T-helper 1 cell treated with Interleukin-12 subunit alpha and Interleukin-12 subunit beta and Interleukin-4 antibody, amounts not matched to agents 30 μg/mL and 1 μg/mL, for 36 hours (primary cell): ENCODE measurements around the gene FAM168A.

Experiments used
- H3K27ac Mint-ChIP-seq: one replicate; pipeline ENCODE4 v1.8.0; 2021; ENCODE audit warnings: mild to moderate bottlenecking, mixed read lengths
- H3K27me3 Mint-ChIP-seq: one replicate; pipeline ENCODE4 v1.8.0; 2021; ENCODE audit warnings: low read depth, mixed read lengths
- H3K36me3 Mint-ChIP-seq: one replicate; pipeline ENCODE4 v1.8.0; 2021; ENCODE audit warnings: low read depth, mixed read lengths
- H3K4me1 Mint-ChIP-seq: one replicate; pipeline ENCODE4 v1.8.0; 2021; ENCODE audit warnings: low read depth, mixed read lengths
- H3K4me3 Mint-ChIP-seq: one replicate; pipeline ENCODE4 v1.8.0; 2021; ENCODE audit warnings: mild to moderate bottlenecking, moderate library complexity, mixed read lengths
- H3K9me3 Mint-ChIP-seq: one replicate; pipeline ENCODE4 v1.8.0; 2021; ENCODE audit warnings: mixed read lengths

The FAM168A gene

GRCh38 chr11:73467505-73467904 lies 130.4 kb downstream of the FAM168A start:
- no peak overlapping the region for H3K27ac Mint-ChIP-seq
- peaks cover 9% of the 10 kb centered on the region for H3K36me3 Mint-ChIP-seq
- no peak overlapping the region for H3K4me3 Mint-ChIP-seq
- no peaks in the 10 kb centered on the region for H3K9me3 Mint-ChIP-seq
- H3K4me1 Mint-ChIP-seq = peaks cover 2% of the 10 kb centered on the region
- H3K27me3 Mint-ChIP-seq = no peaks in the 10 kb centered on the region

GRCh38 chr11:73466643-73467042 lies 131.3 kb downstream of the FAM168A start:
- Mint-ChIP-seq H3K9me3 (no peaks in the 10 kb centered on the region), H3K4me1 (peaks cover 5% of the 10 kb centered on the region), H3K36me3 (peaks cover 9% of the 10 kb centered on the region), H3K27me3 (no peaks in the 10 kb centered on the region), H3K4me3 (no peak overlapping the region), H3K27ac (no peak overlapping the region)

DNA sequence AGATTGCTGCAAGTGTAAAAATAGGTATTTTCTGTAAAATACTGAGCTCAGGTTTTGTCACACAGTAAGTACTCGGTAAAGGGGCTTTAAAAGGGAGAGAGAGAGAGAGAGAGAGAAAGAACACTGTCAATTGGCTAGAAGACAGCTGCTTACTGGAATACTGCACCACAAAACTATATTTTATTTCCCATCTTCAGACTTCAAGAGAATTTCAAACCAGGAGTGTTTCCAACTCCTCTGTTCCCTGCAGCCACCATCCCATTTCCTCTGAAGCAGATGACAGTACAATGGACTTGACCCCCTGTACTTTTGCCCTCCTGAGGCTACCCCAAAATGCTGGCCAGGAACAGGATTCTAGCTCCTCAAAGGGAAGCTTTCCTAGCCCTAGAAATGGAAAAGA lies 132.0 kb downstream of the FAM168A start:
- peaks cover 7% of the 10 kb centered on the region for H3K4me1 Mint-ChIP-seq
- H3K4me3 Mint-ChIP-seq = no peak overlapping the region
- no peak overlapping the region for H3K27ac Mint-ChIP-seq
- H3K27me3 Mint-ChIP-seq = no peaks in the 10 kb centered on the region
- peaks cover 9% of the 10 kb centered on the region for H3K36me3 Mint-ChIP-seq
- no peaks in the 10 kb centered on the region for H3K9me3 Mint-ChIP-seq

DNA sequence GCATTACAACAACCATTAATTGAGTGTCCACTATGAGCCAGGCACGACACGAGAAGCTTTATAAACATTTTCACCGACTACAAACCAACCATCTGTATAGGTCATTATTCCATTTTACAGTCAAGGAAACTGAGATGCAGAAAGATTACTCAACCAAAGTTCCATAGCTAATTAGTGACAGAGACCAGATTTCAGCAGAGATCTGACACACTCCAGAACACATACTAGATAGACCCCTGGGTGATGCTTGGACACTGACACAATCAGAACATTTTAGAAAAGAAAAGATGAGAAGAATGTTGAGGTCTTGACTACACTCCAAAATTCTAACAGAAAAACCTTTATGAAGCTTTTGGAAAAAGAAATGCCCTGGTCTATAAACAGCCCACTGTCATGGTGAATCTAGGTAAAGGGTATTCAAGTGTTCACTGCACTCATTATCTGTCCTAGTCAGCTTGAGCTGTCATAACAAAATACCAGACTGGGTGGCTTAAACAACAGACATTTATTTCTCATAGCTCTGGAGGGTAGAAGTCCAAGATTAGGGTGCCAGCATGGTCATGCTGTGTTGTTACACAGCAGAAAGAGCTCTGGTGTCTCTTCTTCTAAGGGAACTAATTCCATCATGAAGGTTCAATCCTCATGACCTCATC lies 132.8 kb downstream of the FAM168A start:
- Mint-ChIP-seq H3K9me3 (no peaks in the 10 kb centered on the region), H3K36me3 (peaks cover 7% of the 10 kb centered on the region)

GRCh38 chr11:73464347-73464746 lies 133.6 kb downstream of the FAM168A start:
- no peaks in the 10 kb centered on the region for H3K9me3 Mint-ChIP-seq
- H3K4me3 Mint-ChIP-seq = no peak overlapping the region
- H3K4me1 Mint-ChIP-seq = peaks cover 7% of the 10 kb centered on the region
- no peaks in the 10 kb centered on the region for H3K27me3 Mint-ChIP-seq
- no peak overlapping the region for H3K27ac Mint-ChIP-seq
- H3K36me3 Mint-ChIP-seq = peaks cover 7% of the 10 kb centered on the region

More for the DNA sequence above, 132.8 kb downstream of the FAM168A start:
- H3K27me3 Mint-ChIP-seq = no peaks in the 10 kb centered on the region
- H3K4me3 Mint-ChIP-seq = no peak overlapping the region
- no peak overlapping the region for H3K27ac Mint-ChIP-seq
- peaks cover 7% of the 10 kb centered on the region for H3K4me1 Mint-ChIP-seq

DNA sequence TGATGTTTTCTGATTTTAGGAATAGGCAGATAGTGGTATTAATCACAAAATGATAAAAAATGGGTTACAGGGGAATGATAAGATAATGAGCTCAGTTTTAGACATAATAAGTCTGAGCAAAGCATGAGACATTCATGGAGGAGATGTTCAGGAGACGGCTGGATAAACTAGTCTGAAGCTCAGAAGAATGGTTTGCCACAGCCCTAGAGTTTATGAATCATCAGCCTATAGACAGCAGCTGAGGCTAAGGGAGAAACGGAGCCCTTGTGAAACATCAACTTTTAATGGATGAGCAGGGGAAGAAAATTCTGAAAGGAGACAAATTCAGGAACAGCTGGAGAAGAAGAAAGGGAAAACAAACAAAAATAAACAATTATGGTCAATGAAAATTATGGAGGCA lies 134.6 kb downstream of the FAM168A start:
- Mint-ChIP-seq H3K9me3 (no peaks in the 10 kb centered on the region), H3K36me3 (peaks cover 7% of the 10 kb centered on the region), H3K4me3 (no peak overlapping the region), H3K27me3 (no peaks in the 10 kb centered on the region), H3K4me1 (peaks cover 7% of the 10 kb centered on the region), H3K27ac (no peak overlapping the region)

- Mint-ChIP-seq H3K36me3 (peaks cover 7% of the 10 kb centered on the region), H3K9me3 (no peaks in the 10 kb centered on the region), H3K4me3 (no peak overlapping the region), H3K27ac (no peak overlapping the region), H3K4me1 (peaks cover 7% of the 10 kb centered on the region), H3K27me3 (no peaks in the 10 kb centered on the region)
Observed at GRCh38 chr11:73461964-73462363, 135.9 kb downstream of the FAM168A start.

- Mint-ChIP-seq H3K27me3 (no peaks in the 10 kb centered on the region), H3K36me3 (peaks cover 8% of the 10 kb centered on the region), H3K27ac (no peak overlapping the region), H3K4me3 (no peak overlapping the region), H3K4me1 (peaks cover 7% of the 10 kb centered on the region), H3K9me3 (no peaks in the 10 kb centered on the region)
Observed at GRCh38 chr11:73461335-73461840, 136.5 kb downstream of the FAM168A start.

- Mint-ChIP-seq H3K36me3 (peaks cover 5% of the 10 kb centered on the region), H3K4me1 (peaks cover 5% of the 10 kb centered on the region), H3K27me3 (no peaks in the 10 kb centered on the region), H3K27ac (no peak overlapping the region), H3K9me3 (no peaks in the 10 kb centered on the region), H3K4me3 (no peak overlapping the region)
Observed at GRCh38 chr11:73458201-73458600, 139.7 kb downstream of the FAM168A start.

GRCh38 chr11:73454987-73455386 lies 142.9 kb downstream of the FAM168A start:
- Mint-ChIP-seq H3K4me1 (no peaks in the 10 kb centered on the region), H3K4me3 (no peak overlapping the region), H3K36me3 (peaks cover 2% of the 10 kb centered on the region), H3K27ac (no peak overlapping the region), H3K9me3 (no peaks in the 10 kb centered on the region), H3K27me3 (no peaks in the 10 kb centered on the region)

DNA sequence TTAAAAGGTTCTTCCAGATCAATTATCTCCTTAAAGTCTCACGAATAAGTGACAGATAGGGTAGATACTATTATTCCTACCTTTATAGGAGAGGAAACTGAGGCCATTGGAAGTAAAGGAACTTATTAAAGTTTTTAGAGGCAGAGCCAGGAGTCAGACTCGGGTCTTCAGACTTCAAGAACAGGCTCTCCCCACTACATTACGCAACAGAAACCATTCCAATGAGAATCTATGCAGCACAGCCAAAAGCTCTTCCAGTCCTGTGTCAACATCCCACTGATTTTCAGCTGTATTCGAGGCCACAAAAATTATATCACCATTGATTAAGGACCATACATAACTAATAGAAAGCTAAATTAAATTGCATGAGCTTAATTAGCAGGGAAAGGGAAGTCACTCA lies 144.3 kb downstream of the FAM168A start:
- H3K4me3 Mint-ChIP-seq = no peak overlapping the region
- no peaks in the 10 kb centered on the region for H3K9me3 Mint-ChIP-seq
- no peaks in the 10 kb centered on the region for H3K4me1 Mint-ChIP-seq
- H3K36me3 Mint-ChIP-seq = peaks cover 4% of the 10 kb centered on the region
- no peak overlapping the region for H3K27ac Mint-ChIP-seq
- no peaks in the 10 kb centered on the region for H3K27me3 Mint-ChIP-seq

DNA sequence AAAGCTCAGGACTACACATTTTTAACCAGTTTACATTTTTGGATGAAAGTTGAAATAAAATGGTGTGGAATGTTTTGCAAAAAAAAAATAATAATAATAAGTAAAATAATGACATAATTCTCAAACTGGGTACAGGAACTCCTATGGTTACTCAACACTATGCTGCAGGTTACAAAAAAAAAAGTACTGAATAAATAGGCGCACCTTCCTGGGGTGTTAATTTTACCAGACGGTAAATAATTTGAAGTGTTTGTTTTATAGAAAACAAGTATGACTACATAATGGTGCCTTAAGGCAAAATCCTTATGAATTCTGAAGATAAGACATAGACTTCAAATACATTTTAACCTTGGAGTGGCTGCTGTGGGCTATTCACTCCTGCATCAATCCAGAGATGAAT lies 145.2 kb downstream of the FAM168A start:
- H3K4me3 Mint-ChIP-seq = no peak overlapping the region
- no peak overlapping the region for H3K27ac Mint-ChIP-seq
- peaks cover 4% of the 10 kb centered on the region for H3K36me3 Mint-ChIP-seq
- no peaks in the 10 kb centered on the region for H3K27me3 Mint-ChIP-seq
- no peaks in the 10 kb centered on the region for H3K4me1 Mint-ChIP-seq
- H3K9me3 Mint-ChIP-seq = no peaks in the 10 kb centered on the region

DNA sequence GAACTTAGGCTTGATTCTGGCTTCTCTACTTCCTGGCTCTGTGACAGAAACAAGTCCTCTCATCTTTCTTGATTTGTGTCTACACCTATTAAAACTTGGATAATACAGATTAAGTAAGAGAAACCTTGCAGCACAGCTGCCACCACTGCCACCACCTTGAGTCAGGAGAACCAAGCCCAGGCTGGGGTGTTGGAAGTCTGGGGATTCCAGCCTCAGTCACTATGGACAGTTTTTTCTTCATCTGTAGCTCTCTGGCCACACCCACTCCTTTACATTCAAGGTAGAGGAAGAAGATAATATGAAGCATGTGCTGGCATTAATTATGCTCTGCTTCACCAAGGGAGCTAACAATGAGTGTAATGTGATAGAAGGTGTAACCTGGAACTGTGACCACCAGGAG lies 146.0 kb downstream of the FAM168A start:
- H3K27me3 Mint-ChIP-seq = no peaks in the 10 kb centered on the region
- peaks cover 4% of the 10 kb centered on the region for H3K36me3 Mint-ChIP-seq
- no peak overlapping the region for H3K4me3 Mint-ChIP-seq
- no peak overlapping the region for H3K27ac Mint-ChIP-seq
- H3K9me3 Mint-ChIP-seq = no peaks in the 10 kb centered on the region
- H3K4me1 Mint-ChIP-seq = no peaks in the 10 kb centered on the region

- Mint-ChIP-seq H3K27ac (no peak overlapping the region), H3K9me3 (no peaks in the 10 kb centered on the region), H3K27me3 (no peaks in the 10 kb centered on the region), H3K4me3 (no peak overlapping the region), H3K36me3 (peaks cover 2% of the 10 kb centered on the region), H3K4me1 (no peaks in the 10 kb centered on the region)
Observed at GRCh38 chr11:73446766-73447165, 151.1 kb downstream of the FAM168A start.

DNA sequence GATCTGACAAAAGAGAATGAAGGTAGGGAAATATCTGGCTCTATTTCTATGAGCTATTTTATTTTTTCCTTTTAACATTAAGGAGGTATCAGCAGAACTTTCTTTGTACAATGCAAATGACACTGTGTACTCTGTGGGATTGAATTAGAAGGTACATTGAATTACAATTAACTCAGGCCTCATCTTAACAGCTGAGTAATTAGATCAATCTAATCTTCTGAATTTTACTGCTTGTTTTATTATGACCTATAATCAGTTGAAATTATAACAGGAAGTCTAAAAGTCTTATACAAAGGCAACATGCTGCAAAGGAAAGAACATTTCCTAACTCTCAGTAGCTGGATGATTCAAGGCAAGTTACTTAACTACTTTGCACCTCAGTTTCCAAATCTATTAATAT lies 151.9 kb downstream of the FAM168A start:
- no peaks in the 10 kb centered on the region for H3K4me1 Mint-ChIP-seq
- no peaks in the 10 kb centered on the region for H3K9me3 Mint-ChIP-seq
- H3K4me3 Mint-ChIP-seq = no peak overlapping the region
- peaks cover 2% of the 10 kb centered on the region for H3K36me3 Mint-ChIP-seq
- no peak overlapping the region for H3K27ac Mint-ChIP-seq
- H3K27me3 Mint-ChIP-seq = no peaks in the 10 kb centered on the region
